Activated naive CD8-positive, alpha-beta T cell (primary cell): ENCODE results near the gene CYP2E1.
A peak's percentile ranks its signal among the peaks of the same experiment; 100 is the strongest.
"Not testable (repeated sequence)": the region's sequence is repeated elsewhere in the genome, so short reads cannot be mapped to it uniquely, and the experiment has no call there.

Experiments
- H3K27ac Mint-ChIP-seq: one replicate; pipeline ENCODE4 v1.8.0; 2021; ENCODE audit warnings: mixed read lengths
- H3K27me3 Mint-ChIP-seq: one replicate; pipeline ENCODE4 v1.8.0; 2021; ENCODE audit warnings: mixed read lengths
- H3K36me3 Mint-ChIP-seq: one replicate; pipeline ENCODE4 v1.8.0; 2021; ENCODE audit warnings: mixed read lengths
- H3K4me1 Mint-ChIP-seq: one replicate; pipeline ENCODE4 v1.8.0; 2021; ENCODE audit warnings: low read depth, mixed read lengths
- H3K4me3 Mint-ChIP-seq: one replicate; pipeline ENCODE4 v1.8.0; 2021; ENCODE audit warnings: mild to moderate bottlenecking, mixed read lengths
- H3K9me3 Mint-ChIP-seq: one replicate; pipeline ENCODE4 v1.8.0; 2021; ENCODE audit warnings: low read depth, mixed read lengths

CYP2E1 gene

GRCh38 chr10:133516057-133516456 lies 11.1 kb upstream of the CYP2E1 start:
- no peaks in the 10 kb centered on the region for H3K9me3 Mint-ChIP-seq
- no peak overlapping the region for H3K27ac Mint-ChIP-seq
- no peak overlapping the region for H3K4me3 Mint-ChIP-seq
- H3K36me3 Mint-ChIP-seq: no peaks in the 10 kb centered on the region
- no peaks in the 10 kb centered on the region for H3K27me3 Mint-ChIP-seq
- peaks cover 13% of the 10 kb centered on the region for H3K4me1 Mint-ChIP-seq

GRCh38 chr10:133518517-133518916 lies 8.6 kb upstream of the CYP2E1 start:
- not testable (repeated sequence) for H3K27ac Mint-ChIP-seq, H3K9me3 Mint-ChIP-seq, H3K27me3 Mint-ChIP-seq, H3K36me3 Mint-ChIP-seq, H3K4me3 Mint-ChIP-seq
- peaks cover 13% of the 10 kb centered on the region for H3K4me1 Mint-ChIP-seq

GRCh38 chr10:133520193-133520738 lies 6.9 kb upstream of the CYP2E1 start:
- H3K9me3 Mint-ChIP-seq: peaks cover 6% of the 10 kb centered on the region
- peak overlapping the region; percentile 59 for H3K27ac Mint-ChIP-seq
- peak overlapping the region; percentile 72 for H3K4me3 Mint-ChIP-seq
- no peaks in the 10 kb centered on the region for H3K27me3 Mint-ChIP-seq
- peaks cover 13% of the 10 kb centered on the region for H3K4me1 Mint-ChIP-seq
- no peaks in the 10 kb centered on the region for H3K36me3 Mint-ChIP-seq

- Mint-ChIP-seq H3K9me3 (peaks cover 6% of the 10 kb centered on the region), H3K27ac (no peak overlapping the region), H3K27me3 (peaks cover 2% of the 10 kb centered on the region), H3K36me3 (no peaks in the 10 kb centered on the region), H3K4me1 (peaks cover 17% of the 10 kb centered on the region), H3K4me3 (no peak overlapping the region)
These were observed 3.4 kb upstream of the CYP2E1 start for GRCh38 chr10:133523631-133524203.

- peaks cover 22% of the 10 kb centered on the region for H3K4me1 Mint-ChIP-seq
- peaks cover under 1% of the 10 kb centered on the region for H3K36me3 Mint-ChIP-seq
- H3K27ac Mint-ChIP-seq: no peak overlapping the region
- peaks cover 12% of the 10 kb centered on the region for H3K27me3 Mint-ChIP-seq
- H3K4me3 Mint-ChIP-seq: no peak overlapping the region
- H3K9me3 Mint-ChIP-seq: peaks cover 6% of the 10 kb centered on the region
These were observed 1.7 kb upstream of the CYP2E1 start for GRCh38 chr10:133525444-133525843.

- Mint-ChIP-seq H3K36me3 (peaks cover 6% of the 10 kb centered on the region), H3K4me1 (peaks cover 17% of the 10 kb centered on the region), H3K27ac (no peak overlapping the region), H3K4me3 (no peak overlapping the region), H3K27me3 (peaks cover 16% of the 10 kb centered on the region), H3K9me3 (peaks cover 6% of the 10 kb centered on the region)
These were observed 658 bp downstream of the CYP2E1 start for GRCh38 chr10:133527771-133528271.

GRCh38 chr10:133528296-133528844 lies 1.2 kb downstream of the CYP2E1 start:
- H3K36me3 Mint-ChIP-seq: peaks cover 6% of the 10 kb centered on the region

GRCh38 chr10:133528845-133529575 lies 1.8 kb downstream of the CYP2E1 start:
- Mint-ChIP-seq H3K27me3 (peaks cover 16% of the 10 kb centered on the region), H3K27ac (peak overlapping the region; percentile 34), H3K4me1 (peaks cover 17% of the 10 kb centered on the region), H3K9me3 (no peaks in the 10 kb centered on the region), H3K4me3 (peak overlapping the region; percentile 73), H3K36me3 (peaks cover 6% of the 10 kb centered on the region)

More at GRCh38 chr10:133528296-133528844, 1.2 kb downstream of the CYP2E1 start:
- H3K4me3 Mint-ChIP-seq: peak overlapping the region; percentile 73
- H3K27me3 Mint-ChIP-seq: peaks cover 16% of the 10 kb centered on the region
- peaks cover 17% of the 10 kb centered on the region for H3K4me1 Mint-ChIP-seq
- H3K27ac Mint-ChIP-seq: no peak overlapping the region
- H3K9me3 Mint-ChIP-seq: peaks cover 2% of the 10 kb centered on the region

- peak overlapping the region; percentile 73 for H3K4me3 Mint-ChIP-seq
- no peak overlapping the region for H3K27ac Mint-ChIP-seq
- peaks cover 16% of the 10 kb centered on the region for H3K27me3 Mint-ChIP-seq
- peaks cover 6% of the 10 kb centered on the region for H3K36me3 Mint-ChIP-seq
- H3K9me3 Mint-ChIP-seq: no peaks in the 10 kb centered on the region
- H3K4me1 Mint-ChIP-seq: peaks cover 17% of the 10 kb centered on the region
These were observed 2.4 kb downstream of the CYP2E1 start for GRCh38 chr10:133529576-133529946.

- H3K4me1 Mint-ChIP-seq: peaks cover 17% of the 10 kb centered on the region
- peaks cover 6% of the 10 kb centered on the region for H3K36me3 Mint-ChIP-seq
- peaks cover 16% of the 10 kb centered on the region for H3K27me3 Mint-ChIP-seq
- H3K27ac Mint-ChIP-seq: no peak overlapping the region
- H3K9me3 Mint-ChIP-seq: no peaks in the 10 kb centered on the region
- H3K4me3 Mint-ChIP-seq: no peak overlapping the region
These were observed 3.3 kb downstream of the CYP2E1 start for GRCh38 chr10:133530506-133530905.

- no peak overlapping the region for H3K27ac Mint-ChIP-seq
- peaks cover 16% of the 10 kb centered on the region for H3K27me3 Mint-ChIP-seq
- H3K4me1 Mint-ChIP-seq: peaks cover 17% of the 10 kb centered on the region
- peaks cover 9% of the 10 kb centered on the region for H3K36me3 Mint-ChIP-seq
- H3K4me3 Mint-ChIP-seq: no peak overlapping the region
- H3K9me3 Mint-ChIP-seq: no peaks in the 10 kb centered on the region
These were observed 5.7 kb downstream of the CYP2E1 start for GRCh38 chr10:133532871-133533270.

- Mint-ChIP-seq H3K9me3 (no peaks in the 10 kb centered on the region), H3K27ac (no peak overlapping the region), H3K27me3 (peaks cover 10% of the 10 kb centered on the region), H3K4me3 (no peak overlapping the region), H3K36me3 (peaks cover 9% of the 10 kb centered on the region), H3K4me1 (peaks cover 7% of the 10 kb centered on the region)
These were observed 7.3 kb downstream of the CYP2E1 start for GRCh38 chr10:133534417-133534816.

- no peaks in the 10 kb centered on the region for H3K4me1 Mint-ChIP-seq
- peaks cover 7% of the 10 kb centered on the region for H3K36me3 Mint-ChIP-seq
- no peak overlapping the region for H3K4me3 Mint-ChIP-seq
- H3K27me3 Mint-ChIP-seq: peaks cover 2% of the 10 kb centered on the region
- H3K27ac Mint-ChIP-seq: no peak overlapping the region
- no peaks in the 10 kb centered on the region for H3K9me3 Mint-ChIP-seq
These were observed 9.0 kb downstream of the CYP2E1 start for GRCh38 chr10:133536198-133536597.

- H3K27ac Mint-ChIP-seq: no peak overlapping the region
- peaks cover 3% of the 10 kb centered on the region for H3K36me3 Mint-ChIP-seq
- H3K27me3 Mint-ChIP-seq: no peaks in the 10 kb centered on the region
These were observed 10.7 kb downstream of the CYP2E1 start for GRCh38 chr10:133537546-133538545.

More at GRCh38 chr10:133537546-133538545, 10.7 kb downstream of the CYP2E1 start:
- no peaks in the 10 kb centered on the region for H3K4me1 Mint-ChIP-seq
- H3K9me3 Mint-ChIP-seq: no peaks in the 10 kb centered on the region
- no peak overlapping the region for H3K4me3 Mint-ChIP-seq
